Fibroblast of pulmonary artery (primary cell): ENCODE results near the gene NCAPH2.

Source experiments
- DNase-seq: peaks from one replicate; pipeline ENCODE4 v3.0.0-alpha.2; 2010; ENCODE audit warnings: low read depth
- H3K4me3 ChIP-seq: replicated peaks from 2 replicates; pipeline ENCODE4 v1.5.1; 2011; ENCODE audit warnings: low read depth, mild to moderate bottlenecking, control low read depth, low read length, moderate library complexity
- CTCF ChIP-seq: IDR thresholded peaks from 2 replicates; pipeline ENCODE4 v1.5.1; 2011; ENCODE audit warnings: mild to moderate bottlenecking, control low read depth, low read length, inconsistent platforms; ENCODE audit errors: missing control alignments

Gene NCAPH2

GRCh38 chr22:50572965-50573364 lies 64.9 kb downstream of the NCAPH2 start:
- no peak overlapping the region for H3K4me3 ChIP-seq
- TF ChIP-seq CTCF, result no peak
- DNase-seq, result no peak

DNA sequence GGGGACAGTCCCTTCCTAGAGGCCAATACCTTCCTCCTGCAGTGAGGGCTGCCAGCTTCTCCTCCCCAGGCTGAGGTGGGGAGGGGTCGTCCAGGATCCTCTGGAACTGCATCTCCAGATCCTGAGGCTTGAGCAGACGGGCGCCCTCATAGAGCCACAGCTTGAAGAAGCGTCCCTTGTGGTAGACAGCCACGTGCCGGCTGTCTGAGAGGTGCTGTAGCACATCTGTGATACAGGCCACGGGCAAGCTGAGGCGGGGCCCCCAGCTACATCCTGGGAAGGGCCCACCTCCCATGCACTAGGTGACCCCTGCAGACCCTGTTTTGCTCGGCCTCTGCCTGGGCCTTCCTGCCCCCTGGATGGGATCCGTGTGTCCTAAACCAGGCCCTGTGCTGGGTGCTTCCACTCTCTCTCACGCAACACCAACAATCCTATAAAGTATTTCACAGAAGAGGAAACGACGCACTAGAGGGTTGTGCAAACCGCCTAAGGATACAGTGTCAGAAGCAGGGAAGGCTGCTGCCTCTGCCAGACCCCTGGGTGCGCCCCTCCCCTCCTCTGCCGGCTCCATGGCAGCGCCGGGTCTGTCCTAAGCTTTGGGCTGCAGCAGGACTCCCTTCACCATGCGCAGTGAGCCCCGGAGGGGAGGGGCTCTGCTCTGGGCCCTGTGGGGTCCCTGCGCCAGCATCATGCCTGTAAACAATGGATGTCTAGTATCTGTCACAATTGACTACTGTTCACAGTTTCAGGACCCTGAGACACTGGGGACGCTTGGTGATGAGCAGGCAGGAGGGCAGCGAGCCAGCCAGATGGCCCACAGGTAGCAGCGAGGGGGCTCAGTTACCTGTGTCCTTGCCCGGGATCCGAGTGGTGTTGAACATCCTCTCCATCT lies 65.7 kb downstream of the NCAPH2 start:
- TF ChIP-seq CTCF, result no peak
- DNase-seq, result no peak
- H3K4me3 ChIP-seq, result no peak overlapping the region

DNA sequence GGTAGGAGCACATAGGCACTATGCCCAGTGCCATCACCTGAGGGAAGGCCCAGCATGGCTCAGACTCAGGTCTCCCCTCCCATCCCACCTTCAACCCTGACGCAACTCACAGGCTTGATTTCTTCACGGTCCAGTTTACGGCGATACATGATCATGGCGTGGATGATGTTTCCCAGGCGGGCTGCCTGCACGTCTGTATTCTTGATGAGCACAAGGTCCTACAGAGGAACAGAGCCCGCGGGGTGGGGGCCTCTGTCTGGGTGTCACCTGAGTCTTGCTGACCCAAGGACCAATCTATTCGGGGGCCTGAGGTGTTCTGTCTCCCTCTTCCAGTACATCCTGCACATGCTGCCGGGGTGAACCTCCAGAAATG lies 66.3 kb downstream of the NCAPH2 start:
- no peak for DNase-seq
- no peak for TF ChIP-seq CTCF
- no peak overlapping the region for H3K4me3 ChIP-seq
